ENCODE results near the gene KCNE5. TPM values are rescaled to one million over a fixed set of nuclear protein-coding genes. Genes with fewer than 3 reads are reported as not detected.

KCNE5 gene
- total RNA-seq, 4 donors from 2014 or later = not detected

- H3K27ac ChIP-seq = no peak overlapping the region
- no peak overlapping the region for H3K4me3 ChIP-seq (replicated peaks in 1 of 3)
- 25 to 26% methylated on average over 3 of the region's 3 CpGs for WGBS, 2 donors
- intact Hi-C loops (cut with DNase I) = no loop called here
- H3K9me3 ChIP-seq = no peaks in the 10 kb centered on the region
- H3K4me1 ChIP-seq = no peaks in the 10 kb centered on the region
- DNase-seq = no peak
- H3K36me3 ChIP-seq = no peaks in the 10 kb centered on the region
- H3K27me3 ChIP-seq = no peaks in the 10 kb centered on the region
- TF ChIP-seq POLR2A (IDR thresholded peaks at IDR 0.05) = no peak
- TF ChIP-seq CTCF (IDR thresholded peaks at IDR 0.05) = no peak
Observed at GRCh38 chrX:109629310-109629709, 4.3 kb upstream of the KCNE5 start.

DNA sequence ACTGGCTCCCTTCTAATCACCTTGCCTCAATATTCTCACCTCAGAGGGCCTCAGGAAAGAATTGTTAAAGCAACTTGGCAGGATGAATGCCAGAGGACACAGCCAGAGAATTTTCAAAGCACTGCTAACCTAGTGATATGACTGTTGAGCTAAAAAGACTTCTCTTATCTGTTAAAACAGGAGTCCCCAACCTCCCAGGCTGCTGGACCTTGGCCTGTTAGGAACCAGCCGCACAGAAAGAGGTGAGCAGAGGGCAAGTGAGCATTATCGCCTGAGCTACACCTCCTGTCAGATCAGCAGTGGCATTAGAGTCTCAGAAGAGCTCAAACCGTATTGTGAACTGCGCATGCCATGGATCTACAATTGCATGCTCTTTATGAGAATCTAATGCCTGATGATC lies 1.7 kb upstream of the KCNE5 start:
- intact Hi-C loops (cut with DNase I) = no loop called here
- no peaks in the 10 kb centered on the region for H3K9me3 ChIP-seq
- H3K4me3 ChIP-seq (replicated peaks in 1 of 3) = no peak overlapping the region
- H3K4me1 ChIP-seq = no peaks in the 10 kb centered on the region
- DNase-seq = no peak
- H3K27me3 ChIP-seq = no peaks in the 10 kb centered on the region
- H3K36me3 ChIP-seq = no peaks in the 10 kb centered on the region
- no peak for TF ChIP-seq POLR2A (IDR thresholded peaks at IDR 0.05)
- TF ChIP-seq CTCF (IDR thresholded peaks at IDR 0.05) = no peak
- 92 to 94% methylated on average over 2 to 4 of the region's 4 CpGs for WGBS, 2 donors
- no peak overlapping the region for H3K27ac ChIP-seq

- no peak for TF ChIP-seq CTCF (IDR thresholded peaks at IDR 0.05)
- TF ChIP-seq POLR2A (IDR thresholded peaks at IDR 0.05) = no peak
Observed at GRCh38 chrX:109623997-109624396, 975 bp downstream of the KCNE5 start.

GRCh38 chrX:109622270-109622669 lies 2.7 kb downstream of the KCNE5 start:
- no peak overlapping the region for H3K4me3 ChIP-seq (replicated peaks in 1 of 3)
- intact Hi-C loops (cut with DNase I) = no loop called here

More at GRCh38 chrX:109623997-109624396, 975 bp downstream of the KCNE5 start:
- no peaks in the 10 kb centered on the region for H3K27me3 ChIP-seq
- no peak overlapping the region for H3K4me3 ChIP-seq (replicated peaks in 1 of 3)
- H3K27ac ChIP-seq = no peak overlapping the region
- no peaks in the 10 kb centered on the region for H3K4me1 ChIP-seq
- WGBS, 2 donors = 90 to 93% methylated on average over 6 of the region's 8 CpGs
- DNase-seq = no peak
- H3K9me3 ChIP-seq = no peaks in the 10 kb centered on the region
- intact Hi-C loops (cut with DNase I) = no loop called here
- no peaks in the 10 kb centered on the region for H3K36me3 ChIP-seq

DNA sequence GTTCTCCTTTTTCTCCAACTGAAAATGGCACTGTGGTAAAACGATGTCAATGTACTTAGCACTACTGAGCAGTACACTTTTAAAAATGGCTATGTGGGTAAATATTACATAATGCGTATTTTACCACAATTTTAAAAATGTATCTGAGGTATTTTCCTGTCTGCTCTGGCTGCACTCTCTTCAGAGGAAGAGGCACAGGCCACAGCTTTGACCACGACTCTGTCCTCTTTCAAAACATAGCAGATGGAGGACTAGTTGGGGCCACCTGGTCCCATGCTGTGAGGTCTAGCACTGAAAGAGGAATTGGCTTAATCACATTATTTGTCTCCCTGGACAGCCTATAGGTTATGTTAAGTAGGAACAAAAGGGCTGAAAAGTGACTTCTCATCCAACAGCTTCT lies 5.2 kb downstream of the KCNE5 start:
- H3K9me3 ChIP-seq = no peaks in the 10 kb centered on the region
- intact Hi-C loops (cut with DNase I) = no loop called here
- no peak overlapping the region for H3K4me3 ChIP-seq (replicated peaks in 1 of 3)
- no peaks in the 10 kb centered on the region for H3K27me3 ChIP-seq
- DNase-seq = no peak
- H3K4me1 ChIP-seq = no peaks in the 10 kb centered on the region
- H3K27ac ChIP-seq = no peak overlapping the region
- WGBS, 2 donors = 84 to 87% methylated on average over 3 of the region's 3 CpGs
- H3K36me3 ChIP-seq = no peaks in the 10 kb centered on the region
- TF ChIP-seq POLR2A (IDR thresholded peaks at IDR 0.05) (no peak), CTCF (IDR thresholded peaks at IDR 0.05) (no peak)

More at GRCh38 chrX:109622270-109622669, 2.7 kb downstream of the KCNE5 start:
- Histone ChIP-seq H3K27ac (no peak overlapping the region), H3K4me1 (no peaks in the 10 kb centered on the region), H3K36me3 (no peaks in the 10 kb centered on the region), H3K9me3 (no peaks in the 10 kb centered on the region), H3K27me3 (no peaks in the 10 kb centered on the region)
- TF ChIP-seq CTCF (IDR thresholded peaks at IDR 0.05) (no peak), POLR2A (IDR thresholded peaks at IDR 0.05) (no peak)
- DNase-seq = no peak
- 74 to 87% methylated on average over 4 of the region's 4 CpGs for WGBS, 2 donors

Data from thyroid gland (tissue), 4 donors.